K562 (cell line): ENCODE measurements around the gene ECPAS. TPM values are rescaled to one million over a fixed set of nuclear protein-coding genes. Genes with fewer than 3 reads are reported as not detected.

Source experiments
- BACH1 ChIP-seq: fragments of 200-800 bp; sonication (Bioruptor generic); IDR thresholded peaks from 2 replicates; pipeline ENCODE4 v1.6.1; 2016; ENCODE audit warnings: missing genetic modification characterization, missing compliant biosample characterization
- CEBPG ChIP-seq, 3 experiments: fragments of 200-800 bp in 1 of 3; sonication (Bioruptor generic) in 1 of 3; sonication (generic) in 1 of 3; formaldehyde crosslinking in 1 of 3; IDR thresholded peaks in 2 of 3; conservative IDR thresholded peaks in 1 of 3; 2 replicates each; pipeline versions ENCODE4 v1.6.1 to v1.8.0; 2016 to 2022; ENCODE audit warnings: missing compliant biosample characterization in 2 of 3, missing genetic modification characterization in 2 of 3, mild to moderate bottlenecking in 1 of 3, missing genetic modification reagents in 1 of 3
- HDAC1 ChIP-seq, 2 experiments: fragments of 450-650 bp; IDR thresholded peaks; 2 replicates each; pipeline ENCODE4 v1.6.1; 2016 to 2017; ENCODE audit warnings: inconsistent platforms in 1 of 2, mild to moderate bottlenecking in 1 of 2, moderate library complexity in 1 of 2
- MBD1 ChIP-seq: fragments of 250-450 bp; sonication (Bioruptor Pico); IDR thresholded peaks from 2 replicates; pipeline ENCODE4 v1.8.0; 2022; ENCODE audit warnings: inconsistent platforms
- MNT ChIP-seq, 2 experiments: fragments of 450-650 bp; conservative IDR thresholded peaks; 2 replicates each; pipeline ENCODE4 v1.6.1; 2017; ENCODE audit warnings: mild to moderate bottlenecking in 2 of 2, moderate library complexity in 2 of 2
- MTA3 ChIP-seq: fragments of 450-650 bp; formaldehyde crosslinking; IDR thresholded peaks from 2 replicates; pipeline ENCODE4 v1.6.1; 2017; ENCODE audit warnings: mild to moderate bottlenecking, borderline replicate concordance
- NFRKB ChIP-seq: fragments of 450-650 bp; IDR thresholded peaks from 2 replicates; pipeline ENCODE4 v1.6.1; 2016; ENCODE audit warnings: low read depth
- NRF1 ChIP-seq, 2 experiments: fragments of 450-650 bp; IDR thresholded peaks in 1 of 2; conservative IDR thresholded peaks in 1 of 2; 2 replicates each; pipeline ENCODE4 v1.6.1; 2014; ENCODE audit warnings: mild to moderate bottlenecking in 2 of 2
- PHB ChIP-seq: fragments of 250-450 bp; sonication (Bioruptor Pico); IDR thresholded peaks from 2 replicates; pipeline ENCODE4 v1.5.0; 2021
- SMARCB1 ChIP-seq: IDR thresholded peaks from 2 replicates; pipeline ENCODE4 v1.6.1; 2011; ENCODE audit warnings: improper control_type of control experiment, low read depth; ENCODE audit not compliant: insufficient read length
- TEAD2 ChIP-seq: fragments of 450-650 bp; IDR thresholded peaks from 2 replicates; pipeline ENCODE4 v1.6.1; 2016; ENCODE audit warnings: missing genetic modification characterization, control low read depth, missing compliant biosample characterization
- YBX1 ChIP-seq: fragments of 450-650 bp; IDR thresholded peaks from 2 replicates; pipeline ENCODE4 v1.7.1; 2016; ENCODE audit warnings: mild to moderate bottlenecking
- ZBTB9 ChIP-seq: fragments of 450-650 bp; formaldehyde crosslinking; IDR thresholded peaks from 2 replicates; pipeline ENCODE4 v1.4.0; 2020; ENCODE audit warnings: mild to moderate bottlenecking, moderate library complexity
- ZC3H4 ChIP-seq: sonication (generic); formaldehyde crosslinking; IDR thresholded peaks from 2 replicates; pipeline ENCODE4 v1.9.0; 2021; ENCODE audit warnings: missing genetic modification reagents, borderline replicate concordance
- ZNF143 ChIP-seq: sonication (generic); formaldehyde crosslinking; IDR thresholded peaks from 2 replicates; pipeline ENCODE4 v1.9.0; 2022; ENCODE audit warnings: mild to moderate bottlenecking, missing genetic modification reagents
- ZNF318 ChIP-seq, 2 experiments: fragments of 450-650 bp; IDR thresholded peaks; 2 replicates each; pipeline ENCODE4 v1.6.1; 2016; ENCODE audit warnings: mild to moderate bottlenecking in 2 of 2, borderline replicate concordance in 1 of 2, low read depth in 1 of 2, moderate library complexity in 1 of 2
- polyA plus RNA-seq, 8 experiments: library from polyadenylated mRNA; depleted of rRNA in 4 of 8; stranded (reverse) in 5 of 8; unstranded in 3 of 8; fragments of >200 nt; fragmentation: Nextera tagmentation in 2 of 8; fragmentation: Illumina TruSeq in 1 of 8; extraction: Ambion mirVana in 2 of 8; extraction: Trizol in 1 of 8; gene quantifications; 2 replicates each; pipeline versions ENCODE4 v1.2.1 to v1.2.3, GENCODE V29; 2011 to 2014; ENCODE audit warnings: inconsistent platforms in 1 of 8, missing spikeins in 1 of 8
- total RNA-seq, 7 experiments: library from RNA; depleted of rRNA in 6 of 7; stranded (reverse); fragments of >200 nt in 6 of 7; fragmentation: Illumina TruSeq in 2 of 7; extraction: Trizol in 2 of 7; gene quantifications; 2 replicates each; pipeline versions ENCODE4 v1.2.1 to v1.2.3, GENCODE V29; 2011 to 2021; ENCODE audit warnings: low replicate concordance in 1 of 7

ECPAS gene
- total and polyA plus RNA-seq, 9 of the 15 experiments (the other 6 are each of a cell fraction or from before 2014, with no cell fraction given), result 14.5 to 90.9 (median 75.7) TPM

GRCh38 chr9:111484572-111484894, 350 bp upstream of the ECPAS start (continued):
- TF ChIP-seq MNT (conservative IDR thresholded peaks at IDR 0.05) (0 out of 4 replicates have a peak, but pooled peaks have one; percentile 17 to 23), BACH1 (tag) (no peak), ZNF318 (IDR thresholded peaks at IDR 0.05; ENCODE audit: borderline replicate concordance in 1 of 2, low read depth in 1 of 2) (no peak), MBD1 (CRISPR knock-in tag) (no peak), ZBTB9 (CRISPR knock-in tag) (no peak), HDAC1 (IDR thresholded peaks at IDR 0.05) (no peak), NRF1 (conservative IDR thresholded peaks at IDR 0.05 in 1 of 2, IDR thresholded peaks at IDR 0.05 in 1 of 2) (peak; percentile 22 to 54; a peak in 2 of 4 replicates), TEAD2 (tag) (no peak), CEBPG (CRISPR knock-in tag; IDR thresholded peaks at IDR 0.05) (no peak), CEBPG (tag; conservative IDR thresholded peaks at IDR 0.05 in 1 of 2, IDR thresholded peaks at IDR 0.05 in 1 of 2) (peak; percentile 27 to 32; a peak in 2 of 4 replicates), NFRKB (no peak), MTA3 (no peak), ZC3H4 (CRISPR knock-in tag) (no peak), ZNF143 (CRISPR knock-in tag) (no peak), PHB (no peak), YBX1 (no peak), SMARCB1 (no peak)
